RWPE1 (cell line): ENCODE data around the gene NTM.

Experiments
- CTCF ChIA-PET: fragments of 350-600 bp; sonication (Branson Sonifier 250); formaldehyde crosslinking; extraction: SDS; loops from one replicate; lab custom pipeline; 2021; lab: Yijun Ruan, JAX
- POLR2A ChIA-PET: fragments of 400-600 bp; formaldehyde crosslinking; extraction: SDS; loops from one replicate; lab custom pipeline; 2020; ENCODE audit warnings: antibody characterized with exemption; ENCODE audit not compliant: low non-redundant PET; lab: Yijun Ruan, JAX
- DNase-seq: peaks from one replicate; pipeline ENCODE4 v3.0.0; 2012; ENCODE audit warnings: low spot score
- H3K27ac ChIP-seq: fragments of 450-650 bp; 2 replicates; pipeline ENCODE4 v1.5.1; 2017
- TF ChIP-seq, protein P1 (sequence below): fragments of 450-650 bp; conservative IDR thresholded peaks from 2 replicates; pipeline ENCODE4 v1.5.1; 2017; ENCODE audit warnings: low read depth, mild to moderate bottlenecking

Gene NTM

DNA sequence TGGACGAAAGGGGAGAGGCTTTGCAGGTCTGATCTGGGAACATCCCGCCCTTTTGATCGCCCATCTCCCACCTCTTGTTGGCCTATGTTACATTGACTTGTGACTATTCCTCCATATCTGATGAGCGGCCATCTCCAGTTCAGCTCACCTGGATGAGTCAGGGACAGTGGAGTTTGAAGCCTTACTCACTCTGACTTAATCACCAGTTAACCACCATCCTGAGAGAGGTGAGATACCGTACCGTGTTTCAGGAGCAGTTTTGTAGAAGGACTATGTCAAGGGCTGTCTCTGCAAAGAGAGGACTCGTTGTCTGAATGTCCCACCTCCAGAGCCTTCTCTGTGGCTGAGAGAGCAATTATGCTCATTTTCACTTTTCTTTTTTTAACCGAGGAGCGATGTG, 771.7 kb downstream of the NTM start:
- DNase-seq, result peak; percentile 31

DNA sequence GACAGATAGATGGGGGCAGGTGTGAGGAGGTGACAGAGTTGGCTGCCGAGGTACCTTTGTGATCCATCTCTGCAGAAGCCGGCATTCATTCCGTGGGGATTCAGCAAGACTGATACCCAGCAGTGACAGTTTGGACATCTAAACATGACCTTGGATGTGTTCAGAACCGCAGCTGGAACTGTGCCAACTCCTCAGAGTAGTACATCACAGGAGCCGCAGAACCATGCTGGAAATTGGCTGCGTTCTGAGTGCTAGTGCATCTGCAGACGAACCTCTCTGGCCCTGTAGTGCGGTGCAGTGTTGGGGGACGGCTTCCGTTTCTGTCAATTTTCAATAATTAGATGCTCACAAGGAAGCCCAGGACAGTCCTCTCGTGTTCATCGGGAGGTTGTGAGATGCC, 772.1 kb downstream of the NTM start:
- CTCF ChIA-PET, result no interaction called here
- POLR2A ChIA-PET, result no interaction called here
- TF ChIP-seq, protein P1, sequence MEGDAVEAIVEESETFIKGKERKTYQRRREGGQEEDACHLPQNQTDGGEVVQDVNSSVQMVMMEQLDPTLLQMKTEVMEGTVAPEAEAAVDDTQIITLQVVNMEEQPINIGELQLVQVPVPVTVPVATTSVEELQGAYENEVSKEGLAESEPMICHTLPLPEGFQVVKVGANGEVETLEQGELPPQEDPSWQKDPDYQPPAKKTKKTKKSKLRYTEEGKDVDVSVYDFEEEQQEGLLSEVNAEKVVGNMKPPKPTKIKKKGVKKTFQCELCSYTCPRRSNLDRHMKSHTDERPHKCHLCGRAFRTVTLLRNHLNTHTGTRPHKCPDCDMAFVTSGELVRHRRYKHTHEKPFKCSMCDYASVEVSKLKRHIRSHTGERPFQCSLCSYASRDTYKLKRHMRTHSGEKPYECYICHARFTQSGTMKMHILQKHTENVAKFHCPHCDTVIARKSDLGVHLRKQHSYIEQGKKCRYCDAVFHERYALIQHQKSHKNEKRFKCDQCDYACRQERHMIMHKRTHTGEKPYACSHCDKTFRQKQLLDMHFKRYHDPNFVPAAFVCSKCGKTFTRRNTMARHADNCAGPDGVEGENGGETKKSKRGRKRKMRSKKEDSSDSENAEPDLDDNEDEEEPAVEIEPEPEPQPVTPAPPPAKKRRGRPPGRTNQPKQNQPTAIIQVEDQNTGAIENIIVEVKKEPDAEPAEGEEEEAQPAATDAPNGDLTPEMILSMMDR, result no peak
- no peak for DNase-seq
- no peak overlapping the region for H3K27ac ChIP-seq

More for the DNA sequence above, 771.7 kb downstream of the NTM start:
- TF ChIP-seq, protein P1, result no peak
- ChIA-PET POLR2A (no interaction called here), CTCF (no interaction called here)
- H3K27ac ChIP-seq, result no peak overlapping the region

DNA sequence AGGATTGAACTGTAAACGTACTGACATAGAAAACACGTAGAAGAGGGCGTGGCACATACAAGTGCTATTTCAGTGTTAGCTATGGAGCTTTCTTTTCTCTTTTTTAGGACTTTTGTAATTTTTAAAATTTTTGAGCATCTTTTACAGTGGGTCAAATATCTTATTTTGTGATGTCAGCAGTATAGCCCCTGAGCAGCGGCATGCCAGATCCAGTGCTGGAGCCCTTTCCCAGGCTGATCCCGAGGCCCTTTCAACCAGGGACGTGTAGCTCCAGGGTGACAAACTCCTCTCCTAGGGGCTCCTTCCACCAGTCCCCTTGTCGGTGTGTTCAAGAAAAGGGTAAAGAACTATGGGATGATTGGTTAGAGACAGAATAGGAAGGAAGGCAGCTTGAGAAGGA, 777.0 kb downstream of the NTM start:
- POLR2A ChIA-PET, result no interaction called here
- CTCF ChIA-PET, result no interaction called here
- DNase-seq, result no peak
- TF ChIP-seq, protein P1, result no peak
- no peak overlapping the region for H3K27ac ChIP-seq

DNA sequence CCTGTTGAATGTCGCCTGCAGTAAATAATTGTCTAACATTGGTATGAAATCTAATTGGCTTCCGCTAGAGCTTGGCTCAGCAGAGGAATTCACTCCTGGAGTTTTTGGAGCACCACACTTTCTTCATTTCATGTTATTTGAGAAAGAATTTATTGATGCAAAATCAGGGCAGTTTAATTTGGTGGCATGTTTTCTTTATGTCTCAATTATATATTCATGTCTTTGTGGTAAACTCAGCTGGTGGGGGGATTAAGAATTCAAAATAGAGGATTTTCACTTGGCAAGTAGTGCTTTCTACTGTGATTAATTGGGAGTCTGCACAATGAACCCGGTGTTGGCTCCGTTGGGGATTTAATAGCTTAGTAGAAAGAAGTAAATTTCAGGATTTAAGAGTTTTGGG, 784.4 kb downstream of the NTM start:
- H3K27ac ChIP-seq, result no peak overlapping the region
- DNase-seq, result no peak
- POLR2A ChIA-PET, result no interaction called here
- CTCF ChIA-PET, result interaction anchor here (0.7 kb wide), 1 partner anchor 182 kb away, joined by 3 read pairs; no protein-coding TSS in a partner anchor
- TF ChIP-seq, protein P1, result no peak

GRCh38 chr11:132158091-132158490, 787.7 kb downstream of the NTM start:
- H3K27ac ChIP-seq, result no peak overlapping the region
- ChIA-PET POLR2A (no interaction called here), CTCF (interaction anchor here (0.7 kb wide), 1 partner anchor 663 kb away, joined by 3 read pairs; no protein-coding TSS in a partner anchor)
- peak; percentile 8 for DNase-seq
- TF ChIP-seq, protein P1, result no peak

DNA sequence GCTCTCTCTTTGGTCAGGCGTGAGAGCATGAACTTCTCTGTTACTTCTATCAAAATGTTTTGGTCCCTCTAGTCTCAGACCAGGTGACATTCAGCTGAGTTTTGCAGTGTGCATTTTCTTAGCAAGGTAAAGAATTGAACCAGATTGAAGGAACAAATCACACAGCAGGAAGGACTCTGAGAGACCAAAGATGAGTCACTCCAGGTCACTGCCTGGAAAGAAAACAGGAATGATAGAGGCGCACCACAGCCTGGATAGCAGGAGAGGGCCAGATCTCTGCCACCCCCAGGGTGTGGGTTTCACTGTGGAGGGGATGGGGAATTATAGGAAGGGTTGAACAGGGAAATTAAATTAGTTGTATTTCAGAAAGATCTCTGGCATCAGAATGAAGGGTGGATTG, 788.3 kb downstream of the NTM start:
- DNase-seq, result peak; percentile 14
- POLR2A ChIA-PET, result no interaction called here
- H3K27ac ChIP-seq, result no peak overlapping the region
- TF ChIP-seq, protein P1, result no peak
- CTCF ChIA-PET, result interaction anchor here (0.6 kb wide), 1 partner anchor 10 kb away, joined by 4 read pairs; no protein-coding TSS in a partner anchor
